H1 (cell line): ENCODE data around the gene ZNF532. TPM values are rescaled to one million over a fixed set of nuclear protein-coding genes. Genes with fewer than 3 reads are reported as not detected.

Source experiments
- CTCF ChIA-PET: fragments of 300-600 bp; sonication (Branson Sonifier 250); formaldehyde crosslinking; loops from one replicate; lab custom pipeline; 2021; ENCODE audit not compliant: partially characterized antibody; lab: Charles Lee
- POLR2A ChIA-PET: fragments of 300-600 bp; sonication (Branson Sonifier 250); formaldehyde crosslinking; loops from one replicate; lab custom pipeline; 2021; ENCODE audit warnings: inconsistent platforms; ENCODE audit not compliant: partially characterized antibody; lab: Charles Lee
- DNase-seq, 2 experiments: peaks; one replicate each; pipeline versions ENCODE4 v3.0.0 to v3.0.0-alpha.2; 2010 to 2022; ENCODE audit warnings: low spot score in 2 of 2, low read depth in 1 of 2, mixed read lengths in 1 of 2
- FAIRE-seq: peaks from 2 replicates; lab custom pipeline; 2011; peaks lifted over from hg19 to GRCh38; lab: Jason Lieb, UNC
- H2AFZ ChIP-seq: 2 replicates; pipeline ENCODE4 v1.8.1; 2012; ENCODE audit warnings: low read length, inconsistent platforms
- H2AK5ac ChIP-seq: 2 replicates; pipeline ENCODE4 v1.6.1; 2013; ENCODE audit warnings: low read depth, low read length
- H2BK120ac ChIP-seq: replicated peaks from 2 replicates; pipeline ENCODE3; 2013; ENCODE audit warnings: low read depth, low read length, inconsistent platforms
- H2BK12ac ChIP-seq: 2 replicates; pipeline ENCODE4 v1.6.1; 2013; ENCODE audit warnings: low read depth, low read length
- H2BK15ac ChIP-seq: 2 replicates; pipeline ENCODE4 v1.6.1; 2013; ENCODE audit warnings: low read length
- H2BK20ac ChIP-seq: 2 replicates; pipeline ENCODE4 v1.6.1; 2013; ENCODE audit warnings: low read length
- H2BK5ac ChIP-seq: 2 replicates; pipeline ENCODE4 v1.6.1; 2013; ENCODE audit warnings: low read depth, low read length
- H3K14ac ChIP-seq: 2 replicates; pipeline ENCODE4 v1.6.1; 2013; ENCODE audit warnings: inconsistent platforms; ENCODE audit not compliant: insufficient read length
- H3K18ac ChIP-seq: 2 replicates; pipeline ENCODE4 v1.6.1; 2013; ENCODE audit warnings: low read length; ENCODE audit errors: extremely low read depth
- H3K23ac ChIP-seq: 2 replicates; pipeline ENCODE4 v1.6.1; 2013; ENCODE audit warnings: inconsistent platforms; ENCODE audit not compliant: insufficient read length
- H3K23me2 ChIP-seq: 2 replicates; pipeline ENCODE4 v1.6.1; 2013; ENCODE audit warnings: low read depth, low read length
- H3K27ac ChIP-seq: 2 replicates; pipeline ENCODE4 v1.6.1; 2011; ENCODE audit warnings: low read depth, low read length, inconsistent platforms
- H3K27me3 ChIP-seq, 4 experiments: replicated peaks in 1 of 4; 1 replicate in 1 of 4; 2 replicates in 3 of 4; pipeline versions ENCODE4 v1.6.1 to v1.8.1; 2011 to 2013; ENCODE audit warnings: low read length in 3 of 4, mild to moderate bottlenecking in 3 of 4, inconsistent platforms in 2 of 4, mixed read lengths in 2 of 4, moderate library complexity in 1 of 4; ENCODE audit not compliant: control insufficient read depth in 3 of 4, insufficient read depth in 3 of 4; ENCODE audit errors: extremely low read depth in 1 of 4
- H3K36me3 ChIP-seq, 4 experiments: 2 replicates each; pipeline versions ENCODE4 v1.6.1 to v1.8.1; 2011 to 2013; ENCODE audit warnings: mild to moderate bottlenecking in 4 of 4, low read length in 3 of 4, moderate library complexity in 2 of 4, control low read depth in 1 of 4, inconsistent platforms in 1 of 4; ENCODE audit not compliant: insufficient read depth in 4 of 4, control insufficient read depth in 2 of 4
- H3K4ac ChIP-seq: replicated peaks from 2 replicates; pipeline ENCODE3; 2013; ENCODE audit warnings: low read length, low read depth, mixed read lengths, inconsistent platforms; ENCODE audit not compliant: insufficient read length
- H3K4me1 ChIP-seq, 4 experiments: replicated peaks in 1 of 4; 1 replicate in 1 of 4; 2 replicates in 3 of 4; pipeline versions ENCODE4 v1.6.1 to v1.8.1; 2011 to 2013; ENCODE audit warnings: low read length in 3 of 4, inconsistent platforms in 2 of 4, mixed read lengths in 1 of 4; ENCODE audit not compliant: insufficient read depth in 4 of 4, control insufficient read depth in 3 of 4
- H3K4me2 ChIP-seq, 2 experiments: 2 replicates each; pipeline versions ENCODE4 v1.6.1 to v1.8.1; 2011 to 2013; ENCODE audit warnings: low read depth in 2 of 2, low read length in 2 of 2, control low read depth in 1 of 2, inconsistent platforms in 1 of 2, mild to moderate bottlenecking in 1 of 2; ENCODE audit not compliant: insufficient read depth in 1 of 2
- H3K4me3 ChIP-seq, 4 experiments: fragments of 200-600, 300-600 bp in 1 of 4; sonication (generic), shearing (Covaris generic), sonication (Bioruptor Twin) in 1 of 4; 2 replicates each; pipeline versions ENCODE4 v1.5.1 to v1.8.1; 2011 to 2016; ENCODE audit warnings: low read length in 4 of 4, low read depth in 3 of 4, control low read depth in 2 of 4, inconsistent platforms in 2 of 4, mild to moderate bottlenecking in 2 of 4, mixed read lengths in 1 of 4, moderate library complexity in 1 of 4; ENCODE audit not compliant: insufficient read depth in 2 of 4; ENCODE audit errors: extremely low read depth in 1 of 4
- H3K56ac ChIP-seq: replicated peaks from 2 replicates; pipeline ENCODE3; 2013; ENCODE audit warnings: low read depth, mild to moderate bottlenecking, mixed read lengths, low read length, inconsistent platforms; ENCODE audit not compliant: insufficient read length
- H3K79me1 ChIP-seq: 2 replicates; pipeline ENCODE4 v1.6.1; 2013; ENCODE audit warnings: low read depth, low read length, control low read depth
- H3K79me2 ChIP-seq, 2 experiments: 2 replicates each; pipeline versions ENCODE4 v1.6.1 to v1.8.1; 2012 to 2013; ENCODE audit warnings: low read length in 2 of 2, mild to moderate bottlenecking in 2 of 2, inconsistent platforms in 1 of 2; ENCODE audit not compliant: insufficient read depth in 2 of 2, control insufficient read depth in 1 of 2
- H3K9ac ChIP-seq, 4 experiments: replicated peaks in 1 of 4; 1 replicate in 1 of 4; 2 replicates in 3 of 4; pipeline versions ENCODE4 v1.6.1 to v1.8.1; 2011 to 2013; ENCODE audit warnings: low read depth in 3 of 4, low read length in 3 of 4, control low read depth in 2 of 4, mild to moderate bottlenecking in 2 of 4, moderate library complexity in 2 of 4, inconsistent platforms in 1 of 4; ENCODE audit errors: extremely low read depth in 1 of 4
- H3K9me3 ChIP-seq, 2 experiments: 2 replicates each; pipeline versions ENCODE4 v1.6.1 to v1.8.1; 2012 to 2013; ENCODE audit warnings: mild to moderate bottlenecking in 2 of 2, moderate library complexity in 2 of 2, control low read depth in 1 of 2, inconsistent platforms in 1 of 2, low read depth in 1 of 2, low read length in 1 of 2, mixed read lengths in 1 of 2; ENCODE audit not compliant: insufficient read depth in 2 of 2
- H4K20me1 ChIP-seq, 2 experiments: replicated peaks in 1 of 2; 2 replicates each; pipeline versions ENCODE3 to v1.8.1; 2011 to 2013; ENCODE audit warnings: inconsistent platforms in 2 of 2, low read length in 2 of 2, mild to moderate bottlenecking in 1 of 2; ENCODE audit not compliant: insufficient read depth in 2 of 2, control insufficient read depth in 1 of 2
- H4K5ac ChIP-seq: 2 replicates; pipeline ENCODE4 v1.6.1; 2013; ENCODE audit warnings: low read length, low read depth, mixed read lengths, inconsistent platforms; ENCODE audit not compliant: insufficient read length
- H4K8ac ChIP-seq: 2 replicates; pipeline ENCODE4 v1.8.0; 2013; ENCODE audit warnings: mild to moderate bottlenecking, moderate library complexity, low read length, inconsistent platforms; ENCODE audit not compliant: insufficient read depth; ENCODE audit errors: extremely low read depth
- H4K91ac ChIP-seq: replicated peaks from 2 replicates; pipeline ENCODE3; 2013; ENCODE audit warnings: low read length, mixed read lengths, inconsistent platforms; ENCODE audit not compliant: insufficient read length
- RNF2 ChIP-seq: fragments of 200-900, 300-1000 bp; sonication (generic); IDR thresholded peaks from 2 replicates; pipeline ENCODE4 v1.7.1; 2016; ENCODE audit warnings: borderline replicate concordance, low read depth, mild to moderate bottlenecking, antibody characterized with exemption, low read length; ENCODE audit not compliant: poor library complexity, severe bottlenecking; ENCODE audit errors: missing control alignments
- WGBS, 2 experiments: shearing (Covaris generic) in 1 of 2; methylation state at CpG; one replicate each; pipeline versions ENCODE4 v1.1.6 to v1.1.7; 2013 to 2015; ENCODE audit warnings: low lambda C conversion rate in 2 of 2, mixed read lengths in 2 of 2, inconsistent platforms in 1 of 2, low coverage in 1 of 2, missing lambda C conversion rate in 1 of 2; ENCODE audit not compliant: insufficient replicate concordance in 2 of 2, insufficient coverage in 1 of 2, insufficient read length in 1 of 2; ENCODE audit errors: extremely low coverage in 1 of 2, missing lambda C conversion rate in 1 of 2; 5-methylcytosine and 5-hydroxymethylcytosine counted together
- polyA plus RNA-seq, 7 experiments: library from polyadenylated mRNA; depleted of rRNA in 3 of 7; stranded (reverse) in 5 of 7; unstranded in 2 of 7; fragments of >200 nt in 5 of 7; fragments of 200-250 nt in 2 of 7; gene quantifications; 1 replicate in 5 of 7; 2 replicates in 1 of 7; 4 replicates in 1 of 7; pipeline versions ENCODE4 v1.2.1 to v1.2.3, GENCODE V29; 2011 to 2013; ENCODE audit warnings: missing spikeins in 2 of 7, mixed read lengths in 2 of 7
- total RNA-seq: library from RNA; stranded (reverse); fragmentation: NEBNext Ultra II Directional; extraction: Animal tissue kit (Norgen Biotek cat#: 25700); gene quantifications from 2 replicates; pipeline ENCODE4 v1.2.1, GENCODE V29; 2021

Gene ZNF532
- total and polyA plus RNA-seq, 2 of the 8 experiments (the other 6 are each of a cell fraction or from before 2014, with no cell fraction given): 143 to 240 TPM

DNA sequence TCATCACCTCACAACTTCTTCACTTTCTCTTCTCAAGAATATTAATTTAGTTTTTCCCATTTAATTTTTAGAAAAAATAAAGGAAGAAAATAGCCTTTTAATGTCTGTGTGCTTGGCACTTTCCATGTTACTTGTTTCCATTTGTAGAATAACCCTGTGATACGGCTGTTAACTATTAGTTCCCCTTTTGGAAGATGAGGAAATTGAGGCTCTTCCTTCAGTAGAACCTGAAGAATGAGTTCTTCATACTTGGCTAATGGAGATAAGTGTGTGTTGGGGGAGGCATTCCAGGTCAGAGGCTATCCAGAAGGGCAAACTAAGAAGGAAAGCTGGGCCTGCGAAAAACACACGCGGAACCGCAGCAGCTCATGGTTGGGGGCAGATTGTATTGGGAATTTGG is 38.3 kb downstream of the ZNF532 start:
- no peak for TF ChIP-seq RNF2
- peaks cover 6 to 78% (median 22%) of the 10 kb centered on the region in 4 experiments for H3K36me3 ChIP-seq
- H4K5ac ChIP-seq: no peak overlapping the region
- DNase-seq: no peak
- H2BK12ac ChIP-seq: no peak overlapping the region
- H3K23ac ChIP-seq: no peak overlapping the region
- no peak overlapping the region for H4K91ac ChIP-seq
- H3K79me1 ChIP-seq: peaks cover 21% of the 10 kb centered on the region
- no peak overlapping the region for H3K4ac ChIP-seq
- no peak overlapping the region for H3K4me2 ChIP-seq
- peaks cover 5 to 9% (median 6%) of the 10 kb centered on the region in 4 experiments; a peak in 6 of 7 replicates for H3K4me1 ChIP-seq
- no peak overlapping the region for H2AK5ac ChIP-seq
- no peak overlapping the region for H2BK20ac ChIP-seq
- no peak overlapping the region for H3K56ac ChIP-seq
- H3K27me3 ChIP-seq: no peaks in the 10 kb centered on the region
- H3K9ac ChIP-seq: no peak overlapping the region
- H3K4me3 ChIP-seq: no peak overlapping the region
- 95% methylated on average over 5 of the region's 5 CpGs; no CpG with 5 or more reads in 1 of the 2 experiments for WGBS, 2 experiments
- H3K18ac ChIP-seq: no peak overlapping the region
- H2BK5ac ChIP-seq: no peak overlapping the region
- no peak overlapping the region for H3K14ac ChIP-seq
- H3K23me2 ChIP-seq: no peaks in the 10 kb centered on the region
- POLR2A ChIA-PET: interaction anchor here (0.6 to 3.2 kb wide), 6 partner anchors 8 to 92 kb away, joined by 3 to 16 read pairs (median 5); partner anchors contain the start of gene ZNF532
- peaks cover 22 to 27% of the 10 kb centered on the region in 2 experiments for H4K20me1 ChIP-seq
- H2BK120ac ChIP-seq: no peak overlapping the region
- no peaks in the 10 kb centered on the region for H3K9me3 ChIP-seq
- no peak overlapping the region for H2AFZ ChIP-seq
- peaks cover 36 to 97% of the 10 kb centered on the region in 2 experiments for H3K79me2 ChIP-seq
- CTCF ChIA-PET: interaction anchor here (2.4 kb wide), 1 partner anchor 9 kb away, joined by 8 read pairs; no protein-coding TSS in a partner anchor
- no peak overlapping the region for H4K8ac ChIP-seq
- FAIRE-seq: no peak
- H2BK15ac ChIP-seq: no peak overlapping the region
- no peak overlapping the region for H3K27ac ChIP-seq
